Jurkat, Clone E6-1 (cell line): Measurements from ENCODE around the gene OLFML3.
"Not testable (repeated sequence)": the region's sequence is repeated elsewhere in the genome, so short reads cannot be mapped to it uniquely, and the experiment has no call there.

Source experiments
- DNase-seq: peaks from one replicate; pipeline ENCODE4 v3.0.0-alpha.2; 2011; ENCODE audit warnings: low read depth, low spot score
- H3K4me3 ChIP-seq: 2 replicates; pipeline ENCODE4 v1.5.1; 2011; ENCODE audit warnings: mild to moderate bottlenecking, low read length, control low read depth, moderate library complexity

OLFML3 gene

DNA sequence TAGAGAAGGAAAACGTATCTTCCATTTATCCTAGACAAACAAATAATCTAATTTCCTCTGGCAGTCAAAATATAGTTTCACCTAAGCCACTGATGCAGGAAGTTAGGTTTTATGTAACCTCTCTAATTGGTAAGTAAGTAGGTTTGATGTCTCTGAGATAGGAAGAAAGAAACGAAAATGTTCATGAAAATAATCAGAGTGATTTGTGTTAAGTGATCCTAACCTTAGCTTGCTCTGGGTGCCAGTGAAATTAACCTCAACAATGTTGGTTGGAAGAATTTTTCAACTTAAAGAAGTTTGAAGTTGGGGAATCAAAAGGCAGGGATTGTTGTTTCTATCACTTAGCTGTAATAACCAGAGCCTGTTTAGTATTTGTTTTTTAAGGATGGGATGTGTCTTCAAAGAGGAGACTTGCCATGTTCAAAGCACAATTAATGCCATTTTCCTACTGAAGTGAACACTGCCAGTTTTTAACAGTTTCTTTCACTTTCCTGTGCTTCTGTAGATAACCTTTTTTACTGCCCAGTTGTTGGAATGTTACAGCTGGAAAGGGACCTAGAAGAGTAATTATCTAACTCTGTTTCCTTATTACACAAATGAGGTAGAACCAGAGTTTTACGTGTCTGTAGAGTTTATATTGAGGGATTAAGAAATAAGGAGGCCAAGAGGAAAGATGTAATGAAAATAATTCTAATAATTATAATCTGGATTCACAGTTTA, 31.7 kb upstream of the OLFML3 start:
- peak overlapping the region; percentile 22 for H3K4me3 ChIP-seq
- peak; percentile 60 for DNase-seq

DNA sequence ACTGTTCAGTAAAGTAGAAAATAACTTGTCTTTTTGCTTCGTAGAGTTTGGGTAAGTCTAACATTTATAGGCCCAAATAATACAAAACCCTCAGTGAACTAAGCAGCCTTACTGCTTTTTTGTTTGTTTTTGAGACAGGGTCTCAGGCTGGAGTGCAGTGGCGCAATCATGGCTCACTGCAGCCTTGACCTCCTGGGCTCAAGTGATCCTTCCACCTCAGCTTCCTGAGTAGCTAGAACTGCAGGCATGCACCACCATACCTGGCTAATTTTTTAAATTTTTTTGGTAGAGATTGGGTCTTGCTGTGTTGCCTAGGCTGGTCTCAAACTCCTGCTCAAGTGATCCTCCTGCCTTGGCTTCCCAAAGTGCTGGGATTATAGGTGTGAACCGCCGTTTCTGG, 31.1 kb upstream of the OLFML3 start:
- not testable (repeated sequence) for DNase-seq

DNA sequence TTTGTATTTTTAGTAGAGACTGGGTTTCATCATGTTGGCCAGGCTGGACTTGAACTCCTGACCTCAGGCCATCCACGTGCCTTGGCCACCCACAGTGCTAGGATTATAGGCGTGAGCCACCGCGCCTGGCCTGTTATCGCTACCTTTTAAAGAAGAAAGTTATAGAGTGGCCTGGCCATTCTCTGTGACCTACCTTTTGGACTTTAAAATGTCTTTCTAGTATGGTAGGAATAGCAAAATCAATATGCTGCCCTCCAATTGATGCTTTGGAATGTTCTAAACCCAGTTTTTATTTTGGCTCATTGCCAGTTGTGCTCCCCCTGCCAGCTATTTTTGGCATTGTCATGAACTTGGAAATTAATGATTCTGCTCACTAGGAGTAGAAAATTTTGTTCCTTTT, 30.3 kb upstream of the OLFML3 start:
- DNase-seq: no peak
- no peak overlapping the region for H3K4me3 ChIP-seq

More for the DNA sequence above, 31.1 kb upstream of the OLFML3 start:
- not testable (repeated sequence) for H3K4me3 ChIP-seq

DNA sequence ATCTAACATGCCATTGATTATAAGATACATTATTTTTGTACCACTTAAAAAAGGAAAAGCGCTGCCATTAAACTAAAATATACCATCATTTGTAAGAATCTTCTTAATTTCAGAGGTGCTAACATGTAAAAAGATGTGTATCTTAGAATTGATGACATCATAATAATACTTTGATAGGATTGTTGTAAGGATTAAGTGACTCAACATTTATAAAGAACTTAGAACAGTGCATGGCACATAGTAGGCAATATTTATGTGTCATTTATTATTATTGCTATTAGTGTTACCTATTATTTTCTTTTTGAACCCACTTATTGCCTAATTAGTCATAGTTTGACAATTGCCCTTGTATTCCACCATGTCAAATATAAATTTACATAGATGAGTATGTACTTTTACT, 28.4 kb upstream of the OLFML3 start:
- DNase-seq: no peak
- H3K4me3 ChIP-seq: no peak overlapping the region

DNA sequence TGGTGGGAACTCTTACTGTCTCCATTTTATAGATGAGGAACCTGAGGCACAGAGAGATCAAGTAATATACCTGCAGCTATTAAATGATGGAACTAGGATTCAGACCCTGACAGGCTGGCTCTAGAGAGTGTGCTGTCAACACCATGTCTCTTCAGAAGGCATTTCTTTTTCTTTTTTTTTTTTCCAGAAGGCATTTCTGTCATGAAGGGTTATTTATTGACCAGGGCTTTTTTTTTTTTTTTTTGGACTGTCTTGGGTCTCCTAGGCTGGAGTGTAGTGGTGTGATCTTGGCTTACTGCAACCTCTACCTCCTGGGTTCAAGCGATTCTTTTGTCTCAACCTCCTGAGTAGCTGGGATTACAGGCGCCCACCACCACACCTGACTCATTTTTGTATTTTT, 27.6 kb upstream of the OLFML3 start:
- no peak for DNase-seq
- no peak overlapping the region for H3K4me3 ChIP-seq

DNA sequence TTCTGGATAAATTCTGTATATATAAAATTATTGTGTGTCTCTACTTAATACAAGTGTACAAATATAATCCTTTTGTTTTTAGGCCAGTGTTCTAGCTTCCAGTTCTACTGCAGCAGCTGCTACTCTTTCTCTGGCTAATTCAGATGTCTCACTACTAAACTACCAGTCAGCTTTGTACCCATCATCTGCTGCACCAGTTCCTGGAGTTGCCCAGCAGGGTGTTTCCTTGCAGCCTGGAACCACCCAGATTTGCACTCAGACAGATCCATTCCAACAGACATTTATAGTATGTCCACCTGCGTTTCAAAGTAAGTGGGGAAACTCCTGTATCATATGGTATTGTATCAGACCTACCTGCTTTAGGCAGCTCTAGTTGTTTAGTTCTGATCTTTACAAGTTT, 21.3 kb upstream of the OLFML3 start:
- DNase-seq: no peak
- H3K4me3 ChIP-seq: no peak overlapping the region

DNA sequence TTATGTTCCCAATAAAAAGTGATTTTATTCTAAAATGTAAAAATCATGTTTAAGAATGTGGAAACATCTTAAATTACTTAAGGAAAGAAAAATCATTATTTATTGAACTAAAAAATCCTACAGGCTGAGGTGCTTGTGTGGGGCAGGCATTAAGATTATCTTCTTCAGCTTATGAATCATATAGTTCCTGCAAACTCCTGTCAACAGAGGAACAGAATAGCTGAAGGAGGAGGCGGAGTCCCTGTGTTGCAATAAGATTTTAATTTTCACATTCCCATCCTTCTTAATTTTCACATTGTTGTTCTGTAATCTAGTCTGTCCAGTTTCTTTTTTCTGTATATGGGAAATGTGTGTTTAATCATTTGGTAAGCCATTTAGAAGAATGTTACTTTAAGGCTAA, 20.6 kb upstream of the OLFML3 start:
- no peak overlapping the region for H3K4me3 ChIP-seq
- no peak for DNase-seq

DNA sequence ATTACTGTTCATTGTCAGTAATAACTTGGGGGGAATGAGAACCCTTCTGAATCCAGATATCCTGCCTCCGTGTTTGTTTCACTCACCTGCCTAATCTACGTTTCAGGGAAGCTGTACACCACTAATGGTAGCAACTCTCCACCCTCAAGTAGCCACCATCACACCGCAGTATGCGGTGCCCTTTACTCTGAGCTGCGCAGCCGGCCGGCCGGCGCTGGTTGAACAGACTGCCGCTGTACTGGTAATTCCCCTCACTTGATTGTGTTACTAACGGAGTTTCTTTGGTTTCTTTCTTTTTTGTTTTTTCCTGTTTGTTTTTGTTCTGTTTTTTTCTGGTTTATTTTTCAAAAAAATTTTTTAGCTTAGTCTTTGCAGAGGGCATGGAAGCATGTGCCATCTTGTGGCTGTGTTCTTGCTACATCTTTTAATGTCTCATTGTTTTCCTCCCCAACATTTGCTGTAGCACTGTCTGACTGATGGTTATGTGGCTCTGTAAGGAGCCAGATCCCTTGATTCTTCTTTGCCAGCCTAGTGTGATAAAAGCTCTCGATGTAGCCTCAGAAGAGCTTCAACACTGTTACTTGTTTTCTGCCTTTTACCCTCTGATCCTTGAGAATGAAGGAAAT, 15.9 kb upstream of the OLFML3 start:
- DNase-seq: no peak

DNA sequence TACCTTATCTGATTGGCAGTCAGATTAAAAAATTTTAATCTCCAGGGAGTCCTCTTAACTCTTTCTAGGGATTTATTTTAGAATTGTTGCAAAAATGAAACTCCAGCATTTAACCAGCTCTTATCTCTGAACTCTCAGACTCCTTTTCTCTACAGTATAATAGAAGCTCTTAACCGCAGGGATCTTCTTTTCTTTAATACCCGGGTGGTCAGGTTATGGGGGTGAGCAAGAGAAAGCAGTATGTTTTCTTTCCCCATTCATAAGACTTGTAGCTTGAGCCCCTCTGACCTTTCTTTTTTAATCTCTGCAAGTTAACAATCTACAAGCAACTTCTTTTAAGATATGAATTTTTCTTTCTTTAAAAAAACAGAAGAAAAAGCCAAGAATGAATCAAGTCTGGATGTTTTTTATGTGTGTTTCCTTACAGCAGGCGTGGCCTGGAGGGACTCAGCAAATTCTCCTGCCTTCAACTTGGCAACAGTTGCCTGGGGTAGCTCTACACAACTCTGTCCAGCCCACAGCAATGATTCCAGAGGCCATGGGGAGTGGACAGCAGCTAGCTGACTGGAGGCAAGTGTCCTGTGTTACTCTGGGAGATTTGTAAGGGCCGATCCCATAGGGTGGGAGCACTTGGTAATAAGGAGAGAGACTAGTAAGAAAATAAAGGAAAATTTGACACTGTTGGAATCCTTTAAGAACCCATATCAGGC, 13.4 kb upstream of the OLFML3 start:
- no peak for DNase-seq
- H3K4me3 ChIP-seq: no peak overlapping the region

More for the DNA sequence above, 15.9 kb upstream of the OLFML3 start:
- H3K4me3 ChIP-seq: no peak overlapping the region

DNA sequence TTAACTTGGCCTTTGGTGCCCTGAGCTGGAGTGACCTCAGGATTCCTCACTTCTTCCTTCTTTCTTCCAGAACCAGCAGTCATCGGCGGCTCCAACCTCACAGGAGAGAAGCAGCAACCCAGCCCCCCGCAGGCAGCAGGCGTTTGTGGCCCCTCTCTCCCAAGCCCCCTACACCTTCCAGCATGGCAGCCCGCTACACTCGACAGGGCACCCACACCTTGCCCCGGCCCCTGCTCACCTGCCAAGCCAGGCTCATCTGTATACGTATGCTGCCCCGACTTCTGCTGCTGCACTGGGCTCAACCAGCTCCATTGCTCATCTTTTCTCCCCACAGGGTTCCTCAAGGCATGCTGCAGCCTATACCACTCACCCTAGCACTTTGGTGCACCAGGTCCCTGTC, 6.3 kb upstream of the OLFML3 start:
- no peak for DNase-seq
- H3K4me3 ChIP-seq: no peak overlapping the region

DNA sequence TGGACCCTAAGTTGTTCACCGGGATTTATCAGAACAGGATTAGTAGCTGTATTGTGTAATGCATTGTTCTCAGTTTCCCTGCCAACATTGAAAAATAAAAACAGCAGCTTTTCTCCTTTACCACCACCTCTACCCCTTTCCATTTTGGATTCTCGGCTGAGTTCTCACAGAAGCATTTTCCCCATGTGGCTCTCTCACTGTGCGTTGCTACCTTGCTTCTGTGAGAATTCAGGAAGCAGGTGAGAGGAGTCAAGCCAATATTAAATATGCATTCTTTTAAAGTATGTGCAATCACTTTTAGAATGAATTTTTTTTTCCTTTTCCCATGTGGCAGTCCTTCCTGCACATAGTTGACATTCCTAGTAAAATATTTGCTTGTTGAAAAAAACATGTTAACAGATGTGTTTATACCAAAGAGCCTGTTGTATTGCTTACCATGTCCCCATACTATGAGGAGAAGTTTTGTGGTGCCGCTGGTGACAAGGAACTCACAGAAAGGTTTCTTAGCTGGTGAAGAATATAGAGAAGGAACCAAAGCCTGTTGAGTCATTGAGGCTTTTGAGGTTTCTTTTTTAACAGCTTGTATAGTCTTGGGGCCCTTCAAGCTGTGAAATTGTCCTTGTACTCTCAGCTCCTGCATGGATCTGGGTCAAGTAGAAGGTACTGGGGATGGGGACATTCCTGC, 3.9 kb upstream of the OLFML3 start:
- H3K4me3 ChIP-seq: no peak overlapping the region
- DNase-seq: peak; percentile 61

DNA sequence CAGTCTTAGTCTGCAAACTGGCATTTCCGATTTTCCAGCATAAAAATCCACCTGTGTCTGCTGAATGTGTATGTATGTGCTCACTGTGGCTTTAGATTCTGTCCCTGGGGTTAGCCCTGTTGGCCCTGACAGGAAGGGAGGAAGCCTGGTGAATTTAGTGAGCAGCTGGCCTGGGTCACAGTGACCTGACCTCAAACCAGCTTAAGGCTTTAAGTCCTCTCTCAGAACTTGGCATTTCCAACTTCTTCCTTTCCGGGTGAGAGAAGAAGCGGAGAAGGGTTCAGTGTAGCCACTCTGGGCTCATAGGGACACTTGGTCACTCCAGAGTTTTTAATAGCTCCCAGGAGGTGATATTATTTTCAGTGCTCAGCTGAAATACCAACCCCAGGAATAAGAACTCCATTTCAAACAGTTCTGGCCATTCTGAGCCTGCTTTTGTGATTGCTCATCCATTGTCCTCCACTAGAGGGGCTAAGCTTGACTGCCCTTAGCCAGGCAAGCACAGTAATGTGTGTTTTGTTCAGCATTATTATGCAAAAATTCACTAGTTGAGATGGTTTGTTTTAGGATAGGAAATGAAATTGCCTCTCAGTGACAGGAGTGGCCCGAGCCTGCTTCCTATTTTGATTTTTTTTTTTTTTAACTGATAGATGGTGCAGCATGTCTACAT, 2.5 kb upstream of the OLFML3 start:
- H3K4me3 ChIP-seq: no peak overlapping the region
- DNase-seq: no peak

DNA sequence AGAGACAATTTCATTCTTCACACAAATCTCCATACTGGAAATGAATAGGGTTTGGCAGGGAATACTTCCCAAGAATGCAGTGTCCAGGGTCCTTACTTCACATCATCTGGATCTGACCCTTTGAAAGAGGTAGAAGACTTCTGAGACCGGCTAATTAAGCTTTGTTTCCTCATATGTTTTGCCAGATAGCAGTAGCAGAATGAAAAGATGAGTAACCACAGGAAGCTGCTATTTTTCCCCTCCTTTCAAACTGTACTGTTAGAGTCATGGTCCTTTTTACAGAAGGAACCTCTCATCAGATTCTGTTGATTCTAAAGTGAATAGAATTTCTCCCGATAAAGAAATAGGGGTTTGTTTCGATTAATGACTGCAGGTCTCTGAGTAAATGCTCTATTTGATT, 1.4 kb upstream of the OLFML3 start:
- DNase-seq: no peak
- H3K4me3 ChIP-seq: no peak overlapping the region

DNA sequence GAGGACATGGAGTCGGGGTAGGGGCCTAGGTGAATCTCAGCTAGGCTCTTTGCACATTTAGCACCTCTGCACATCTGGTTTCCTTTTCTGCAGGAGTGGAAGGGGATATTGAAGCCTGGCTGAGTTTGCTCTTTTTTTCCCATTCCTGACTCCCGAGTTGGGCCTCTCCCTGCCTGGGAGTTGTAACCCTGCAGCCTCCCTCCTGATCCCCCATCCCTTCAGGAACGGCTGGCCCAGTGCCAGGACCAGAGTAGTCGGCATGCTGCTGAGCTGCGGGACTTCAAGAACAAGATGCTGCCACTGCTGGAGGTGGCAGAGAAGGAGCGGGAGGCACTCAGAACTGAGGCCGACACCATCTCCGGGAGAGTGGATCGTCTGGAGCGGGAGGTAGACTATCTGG, 836 bp downstream of the OLFML3 start:
- H3K4me3 ChIP-seq: no peak overlapping the region
- no peak for DNase-seq

DNA sequence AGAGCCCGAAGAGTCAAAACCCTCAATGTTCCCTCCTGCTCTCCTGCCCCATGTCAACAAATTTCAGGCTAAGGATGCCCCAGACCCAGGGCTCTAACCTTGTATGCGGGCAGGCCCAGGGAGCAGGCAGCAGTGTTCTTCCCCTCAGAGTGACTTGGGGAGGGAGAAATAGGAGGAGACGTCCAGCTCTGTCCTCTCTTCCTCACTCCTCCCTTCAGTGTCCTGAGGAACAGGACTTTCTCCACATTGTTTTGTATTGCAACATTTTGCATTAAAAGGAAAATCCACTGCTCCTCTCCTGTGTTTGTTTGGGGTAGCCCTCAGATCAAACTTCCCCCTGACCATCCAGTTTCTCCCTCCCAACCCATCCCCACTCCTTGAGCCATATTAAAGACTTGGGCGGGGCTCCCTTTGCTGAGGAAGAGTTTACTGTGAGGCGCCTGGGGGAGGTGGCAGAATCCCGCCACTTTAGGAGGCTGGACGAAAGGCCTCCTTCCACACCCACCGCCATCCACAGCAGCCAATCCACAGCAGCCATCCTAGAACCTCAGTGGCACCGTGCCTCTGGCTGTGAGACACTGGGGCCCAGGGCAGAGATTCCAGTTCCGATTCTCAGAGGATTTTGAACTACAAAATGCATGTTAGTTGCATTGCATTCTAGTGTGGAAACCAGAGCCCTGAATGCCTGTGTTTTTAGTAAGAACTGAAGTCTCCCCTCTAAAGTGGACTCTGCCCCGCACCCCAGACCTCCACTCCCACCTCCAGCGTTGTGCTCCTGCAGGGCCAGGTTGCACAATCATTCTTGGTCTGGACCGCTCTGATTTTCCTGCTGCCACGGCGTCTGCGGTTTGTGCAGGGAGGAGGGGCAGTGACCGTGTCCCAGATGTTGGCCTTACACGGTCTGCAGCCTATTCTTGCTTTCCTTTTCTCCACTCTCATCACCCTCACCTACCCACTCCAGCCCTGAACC, 3.0 kb downstream of the OLFML3 start:
- DNase-seq: no peak
- no peak overlapping the region for H3K4me3 ChIP-seq

DNA sequence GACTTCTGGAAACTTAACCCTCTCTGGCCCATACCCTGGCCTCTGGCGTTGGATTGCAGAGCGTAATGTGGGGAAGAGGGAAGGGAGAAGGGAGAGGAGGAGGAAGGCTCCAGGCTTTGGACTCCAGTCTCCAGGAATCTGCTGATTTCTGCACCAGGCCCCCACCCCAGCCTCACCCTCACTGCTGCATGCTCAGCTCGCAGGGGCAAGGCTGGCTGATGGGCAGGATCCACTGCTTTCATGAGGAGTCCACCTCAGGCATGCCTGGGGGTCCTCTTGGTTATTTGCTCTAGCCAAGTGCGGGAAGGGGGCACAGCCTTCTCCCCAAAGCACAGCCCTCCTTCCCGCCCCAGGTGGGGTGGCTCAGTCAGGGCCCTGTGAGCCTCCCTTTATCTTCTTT, 3.7 kb downstream of the OLFML3 start:
- no peak overlapping the region for H3K4me3 ChIP-seq
- DNase-seq: no peak

DNA sequence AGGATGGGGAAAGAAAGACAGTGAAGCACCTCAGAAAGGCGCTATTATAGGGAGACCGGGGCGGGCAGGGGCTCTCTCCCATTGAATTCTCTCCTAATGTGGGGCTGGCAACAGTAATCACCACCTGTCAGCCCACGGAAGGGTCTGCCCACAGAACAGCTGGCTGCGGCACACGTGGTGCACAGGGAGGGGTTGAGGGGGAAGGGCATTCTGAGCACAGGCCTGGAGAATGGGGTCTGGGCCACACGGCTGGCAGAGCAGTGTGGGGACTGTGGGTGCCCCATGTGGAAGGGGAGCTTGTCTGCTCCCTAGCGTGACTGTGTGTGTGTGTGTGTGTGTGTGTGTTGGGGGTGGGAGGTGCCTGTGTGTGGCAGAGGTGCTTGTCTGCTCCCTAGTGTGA, 4.1 kb downstream of the OLFML3 start:
- no peak overlapping the region for H3K4me3 ChIP-seq
- DNase-seq: no peak

DNA sequence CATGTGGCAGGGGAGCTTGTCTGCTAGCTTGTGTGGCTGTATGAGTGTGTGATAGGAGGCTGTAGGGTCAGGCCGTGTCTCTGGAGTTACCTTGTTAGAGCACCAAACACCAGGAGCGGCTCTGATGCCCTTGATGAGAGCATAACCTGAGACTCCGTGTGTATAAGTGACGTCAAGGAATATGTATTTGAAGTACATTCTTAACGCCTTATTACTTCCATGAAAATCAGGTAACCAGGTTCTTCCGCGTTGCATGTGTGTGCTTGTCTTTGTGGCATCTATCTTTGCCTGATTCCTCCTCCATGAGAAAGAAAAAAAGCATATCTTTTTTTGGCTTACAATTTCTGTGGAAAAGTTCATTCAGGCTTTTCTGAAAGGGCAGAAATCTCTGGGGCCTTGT, 4.6 kb downstream of the OLFML3 start:
- no peak overlapping the region for H3K4me3 ChIP-seq
- no peak for DNase-seq
